ENCODE measurements around the gene ZC3H15.

ZC3H15 gene

GRCh38 chr2:186554850-186555671, 69.0 kb downstream of the ZC3H15 start:
- H3K4me3 ChIP-seq (ENCODE audit: low read depth, low read length): no peak overlapping the region
- peak; percentile 51 for DNase-seq (ENCODE audit: low read depth)
- TF ChIP-seq, protein P1, sequence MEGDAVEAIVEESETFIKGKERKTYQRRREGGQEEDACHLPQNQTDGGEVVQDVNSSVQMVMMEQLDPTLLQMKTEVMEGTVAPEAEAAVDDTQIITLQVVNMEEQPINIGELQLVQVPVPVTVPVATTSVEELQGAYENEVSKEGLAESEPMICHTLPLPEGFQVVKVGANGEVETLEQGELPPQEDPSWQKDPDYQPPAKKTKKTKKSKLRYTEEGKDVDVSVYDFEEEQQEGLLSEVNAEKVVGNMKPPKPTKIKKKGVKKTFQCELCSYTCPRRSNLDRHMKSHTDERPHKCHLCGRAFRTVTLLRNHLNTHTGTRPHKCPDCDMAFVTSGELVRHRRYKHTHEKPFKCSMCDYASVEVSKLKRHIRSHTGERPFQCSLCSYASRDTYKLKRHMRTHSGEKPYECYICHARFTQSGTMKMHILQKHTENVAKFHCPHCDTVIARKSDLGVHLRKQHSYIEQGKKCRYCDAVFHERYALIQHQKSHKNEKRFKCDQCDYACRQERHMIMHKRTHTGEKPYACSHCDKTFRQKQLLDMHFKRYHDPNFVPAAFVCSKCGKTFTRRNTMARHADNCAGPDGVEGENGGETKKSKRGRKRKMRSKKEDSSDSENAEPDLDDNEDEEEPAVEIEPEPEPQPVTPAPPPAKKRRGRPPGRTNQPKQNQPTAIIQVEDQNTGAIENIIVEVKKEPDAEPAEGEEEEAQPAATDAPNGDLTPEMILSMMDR (conservative IDR thresholded peaks at IDR 0.05; ENCODE audit: low read depth, low read length): peak; percentile 52

- DNase-seq (ENCODE audit: low read depth): no peak
- TF ChIP-seq, protein P1 (conservative IDR thresholded peaks at IDR 0.05; ENCODE audit: low read depth, low read length): no peak
- H3K4me3 ChIP-seq (ENCODE audit: low read depth, low read length): no peak overlapping the region
These were observed 72.6 kb downstream of the ZC3H15 start for GRCh38 chr2:186558512-186559276.
